ENCODE data around the gene TUBGCP2.

DNA sequence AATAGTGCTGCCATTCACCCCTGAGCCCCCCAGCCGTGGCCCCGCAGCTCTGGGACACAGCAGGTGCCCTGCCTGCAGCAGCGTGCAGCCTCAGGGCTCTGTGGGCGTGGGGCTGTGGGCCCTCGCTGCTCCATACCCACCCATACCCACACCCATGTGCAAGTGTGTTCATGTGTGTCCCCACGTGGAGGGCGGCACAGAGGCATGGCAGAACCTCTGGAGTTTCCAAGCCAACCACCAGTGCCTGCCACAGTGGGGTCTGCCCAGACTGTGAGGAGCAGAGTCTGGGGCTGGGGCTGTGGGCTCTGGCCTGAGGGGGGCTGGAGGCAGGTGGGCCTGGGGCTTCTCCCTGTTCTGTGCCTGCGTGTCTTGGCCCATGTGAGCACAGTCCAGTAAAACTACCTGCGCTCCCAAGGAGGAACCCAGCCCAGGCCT, 40.9 kb upstream of the TUBGCP2 start:
- TF ChIP-seq, protein P1, sequence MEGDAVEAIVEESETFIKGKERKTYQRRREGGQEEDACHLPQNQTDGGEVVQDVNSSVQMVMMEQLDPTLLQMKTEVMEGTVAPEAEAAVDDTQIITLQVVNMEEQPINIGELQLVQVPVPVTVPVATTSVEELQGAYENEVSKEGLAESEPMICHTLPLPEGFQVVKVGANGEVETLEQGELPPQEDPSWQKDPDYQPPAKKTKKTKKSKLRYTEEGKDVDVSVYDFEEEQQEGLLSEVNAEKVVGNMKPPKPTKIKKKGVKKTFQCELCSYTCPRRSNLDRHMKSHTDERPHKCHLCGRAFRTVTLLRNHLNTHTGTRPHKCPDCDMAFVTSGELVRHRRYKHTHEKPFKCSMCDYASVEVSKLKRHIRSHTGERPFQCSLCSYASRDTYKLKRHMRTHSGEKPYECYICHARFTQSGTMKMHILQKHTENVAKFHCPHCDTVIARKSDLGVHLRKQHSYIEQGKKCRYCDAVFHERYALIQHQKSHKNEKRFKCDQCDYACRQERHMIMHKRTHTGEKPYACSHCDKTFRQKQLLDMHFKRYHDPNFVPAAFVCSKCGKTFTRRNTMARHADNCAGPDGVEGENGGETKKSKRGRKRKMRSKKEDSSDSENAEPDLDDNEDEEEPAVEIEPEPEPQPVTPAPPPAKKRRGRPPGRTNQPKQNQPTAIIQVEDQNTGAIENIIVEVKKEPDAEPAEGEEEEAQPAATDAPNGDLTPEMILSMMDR (IDR thresholded peaks at IDR 0.05), result no peak
- TF ChIP-seq POLR2A (IDR thresholded peaks at IDR 0.05), result no peak

All from heart left ventricle (tissue), 13 donors.